ENCODE measurements around the gene ITGAD.

The ITGAD gene

GRCh38 chr16:31475946-31476302 is 82.8 kb downstream of the ITGAD start:
- DNase-seq (ENCODE audit: low spot score): no peak
